Gastroesophageal sphincter (tissue), 4 donors: ENCODE results near the gene CCDC73. TPM values are rescaled to one million over a fixed set of nuclear protein-coding genes. Genes with fewer than 3 reads are reported as not detected.
"Not testable (repeated sequence)": the region's sequence is repeated elsewhere in the genome, so short reads cannot be mapped to it uniquely, and the experiment has no call there.

ENCODE experiments used
- ATAC-seq: fragments of 150-250 bp; one replicate; pipeline ENCODE4 v1.9.1; 2016; ENCODE audit warnings: mild to moderate bottlenecking, moderate library complexity
- H3K27ac ChIP-seq, 4 donors: fragments of 200-600 bp; sonication (generic) in 3 of 4; 1 replicate in 3 of 4; 2 replicates in 1 of 4; pipeline ENCODE4 v1.5.1; 2016 to 2019
- H3K27me3 ChIP-seq: fragments of 200-600 bp; sonication (generic); one replicate; pipeline ENCODE4 v1.5.1; 2019
- H3K36me3 ChIP-seq, 2 donors: fragments of 200-600 bp; sonication (generic); one replicate each; pipeline ENCODE4 v1.5.1; 2019; ENCODE audit warnings: control low read depth in 1 of 2
- H3K4me1 ChIP-seq, 3 donors: fragments of 200-600 bp; sonication (generic); 1 replicate in 2 of 3; 2 replicates in 1 of 3; pipeline ENCODE4 v1.5.1; 2016 to 2019; ENCODE audit warnings: control low read depth in 2 of 3
- H3K4me3 ChIP-seq, 2 donors: fragments of 200-600 bp; sonication (generic); one replicate each; pipeline ENCODE4 v1.5.1; 2019; ENCODE audit warnings: mild to moderate bottlenecking in 1 of 2, moderate library complexity in 1 of 2
- H3K9me3 ChIP-seq, 3 donors: fragments of 200-600 bp; sonication (generic); one replicate each; pipeline ENCODE4 v1.5.1; 2017 to 2019; ENCODE audit warnings: control low read depth in 2 of 3
- CTCF ChIP-seq, 4 experiments: fragments of 200-600 bp in 2 of 4; fragments of 450-650 bp in 2 of 4; sonication (generic) in 1 of 4; IDR thresholded peaks; one replicate each; pipeline ENCODE4 v1.5.1; 2017 to 2019; ENCODE audit warnings: antibody characterized with exemption in 4 of 4, mild to moderate bottlenecking in 2 of 4, moderate library complexity in 2 of 4
- EP300 ChIP-seq: sonication (generic); formaldehyde crosslinking; IDR thresholded peaks from one replicate; pipeline ENCODE4 v1.6.1; 2017; ENCODE audit warnings: antibody characterized with exemption, mild to moderate bottlenecking
- POLR2A ChIP-seq, 2 donors: fragments of 450-650 bp; IDR thresholded peaks; one replicate each; pipeline ENCODE4 v1.6.1; 2017; ENCODE audit warnings: antibody characterized with exemption in 2 of 2, mild to moderate bottlenecking in 2 of 2, moderate library complexity in 1 of 2
- POLR2AphosphoS5 ChIP-seq: sonication (generic); formaldehyde crosslinking; IDR thresholded peaks from one replicate; pipeline ENCODE4 v1.6.1; 2017; ENCODE audit warnings: antibody characterized with exemption
- WGBS, 2 donors: methylation state at CpG; one replicate each; pipeline ENCODE4 v1.1.5; 2018; ENCODE audit warnings: low coverage in 1 of 2; 5-methylcytosine and 5-hydroxymethylcytosine counted together
- total RNA-seq, 4 donors: library from RNA; depleted of rRNA; stranded (reverse); fragments of >200 nt; gene quantifications; one replicate each; pipeline ENCODE4 v1.1.0, GENCODE V29; 2016

The CCDC73 gene
- total RNA-seq, 4 donors from 2014 or later, result not detected

GRCh38 chr11:32781721-32782120 is 12.7 kb downstream of the CCDC73 start:
- Histone ChIP-seq H3K4me3 (no peak overlapping the region), H3K36me3 (no peaks in the 10 kb centered on the region), H3K9me3 (no peaks in the 10 kb centered on the region), H3K4me1 (no peaks in the 10 kb centered on the region), H3K27me3 (no peaks in the 10 kb centered on the region), H3K27ac (no peak overlapping the region)
- ATAC-seq, result no peak
- 73 to 85% methylated on average over 4 to 5 of the region's 5 CpGs for WGBS, 2 donors
- TF ChIP-seq POLR2AphosphoS5 (no peak), CTCF (IDR thresholded peaks at IDR 0.05) (no peak)

DNA sequence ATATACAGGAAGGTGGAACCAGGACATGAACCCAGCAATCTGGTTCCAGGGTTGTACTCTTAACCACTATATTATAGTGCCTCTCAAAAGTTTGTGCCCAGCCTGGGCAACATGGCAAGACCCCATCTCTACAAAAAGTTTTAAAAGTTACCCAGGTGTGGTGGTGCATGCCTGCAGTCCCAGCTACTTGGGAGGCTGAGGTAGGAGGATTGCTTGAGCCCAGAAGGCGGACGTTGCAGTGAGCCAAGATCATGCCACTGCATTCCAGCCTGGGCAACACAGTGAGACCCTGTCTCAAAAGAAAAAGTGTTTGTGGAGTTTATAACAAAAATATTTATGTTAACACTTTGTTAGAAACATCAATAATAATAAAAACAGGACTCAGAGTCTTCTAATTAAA is 13.6 kb downstream of the CCDC73 start:
- not testable (repeated sequence) for H3K27ac ChIP-seq, H3K9me3 ChIP-seq, H3K27me3 ChIP-seq, H3K4me1 ChIP-seq, ATAC-seq, H3K4me3 ChIP-seq, H3K36me3 ChIP-seq
- 74% methylated on average over 2 of the region's 2 CpGs; no CpG with 5 or more reads in 1 of the 2 donors for WGBS, 2 donors

DNA sequence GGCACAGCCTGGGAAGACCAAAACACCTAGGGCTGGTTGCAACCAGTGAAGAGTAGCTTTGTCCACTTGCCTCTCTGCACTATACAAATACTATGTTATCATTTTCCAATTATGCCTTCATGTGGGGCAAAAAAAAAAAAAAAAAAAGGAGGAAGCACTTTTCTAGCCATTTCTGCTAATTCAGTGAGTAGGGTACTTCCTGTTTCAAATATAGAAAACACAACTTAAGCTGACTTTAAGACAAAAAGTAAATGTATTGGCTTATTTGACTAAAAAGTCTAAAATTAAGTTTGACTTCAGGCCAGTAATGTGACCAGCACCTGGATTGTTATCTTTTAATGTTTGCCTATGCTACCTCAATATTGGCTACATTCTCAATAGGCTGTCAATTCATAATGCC is 15.3 kb downstream of the CCDC73 start:
- H3K4me3 ChIP-seq, result no peak overlapping the region
- ATAC-seq, result no peak
- no peaks in the 10 kb centered on the region for H3K27me3 ChIP-seq
- no peaks in the 10 kb centered on the region for H3K36me3 ChIP-seq
- H3K9me3 ChIP-seq, result no peaks in the 10 kb centered on the region
- no peaks in the 10 kb centered on the region for H3K4me1 ChIP-seq
- no peak overlapping the region for H3K27ac ChIP-seq
- TF ChIP-seq EP300 (no peak), CTCF (IDR thresholded peaks at IDR 0.05) (no peak), POLR2A (IDR thresholded peaks at IDR 0.05) (no peak), POLR2AphosphoS5 (no peak)

GRCh38 chr11:32775908-32776307 is 18.6 kb downstream of the CCDC73 start:
- Histone ChIP-seq H3K36me3 (no peaks in the 10 kb centered on the region), H3K27me3 (no peaks in the 10 kb centered on the region), H3K27ac (no peak overlapping the region), H3K4me1 (no peaks in the 10 kb centered on the region), H3K9me3 (no peaks in the 10 kb centered on the region), H3K4me3 (no peak overlapping the region)
- TF ChIP-seq EP300 (no peak), POLR2AphosphoS5 (no peak), POLR2A (IDR thresholded peaks at IDR 0.05) (no peak), CTCF (IDR thresholded peaks at IDR 0.05) (no peak)
- ATAC-seq, result no peak
- 51 to 71% methylated on average over 2 of the region's 2 CpGs for WGBS, 2 donors

- ATAC-seq, result no peak
- WGBS, 2 donors, result 60 to 100% methylated on average over 1 to 2 of the region's 2 CpGs
- no peak for TF ChIP-seq POLR2AphosphoS5
- no peak for TF ChIP-seq EP300
- TF ChIP-seq POLR2A (IDR thresholded peaks at IDR 0.05), result no peak
- TF ChIP-seq CTCF (IDR thresholded peaks at IDR 0.05), result no peak
- Histone ChIP-seq H3K27me3 (no peaks in the 10 kb centered on the region), H3K36me3 (no peaks in the 10 kb centered on the region), H3K27ac (no peak overlapping the region), H3K4me1 (no peaks in the 10 kb centered on the region), H3K9me3 (no peaks in the 10 kb centered on the region), H3K4me3 (no peak overlapping the region)
These were observed 20.4 kb downstream of the CCDC73 start for GRCh38 chr11:32774081-32774480.

DNA sequence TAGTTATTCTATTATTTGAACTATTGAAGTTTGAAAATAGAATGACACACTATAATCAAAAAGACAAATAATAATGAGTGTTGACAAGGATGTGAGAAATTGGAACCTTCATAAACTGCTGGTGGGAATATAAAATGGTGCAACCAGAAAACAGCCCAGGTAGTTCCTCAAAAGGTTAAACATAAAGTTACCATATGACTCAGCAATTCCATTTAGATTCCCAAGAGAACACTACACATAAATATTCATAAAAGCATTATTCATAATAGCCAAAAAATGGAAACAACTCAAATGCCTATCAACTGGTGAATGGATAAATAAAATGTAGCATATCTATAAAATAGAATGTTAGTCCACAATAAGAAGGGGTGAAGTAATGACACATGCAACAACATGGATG is 21.7 kb downstream of the CCDC73 start:
- TF ChIP-seq POLR2AphosphoS5 (no peak), EP300 (no peak), POLR2A (IDR thresholded peaks at IDR 0.05) (no peak), CTCF (IDR thresholded peaks at IDR 0.05) (no peak)
- Histone ChIP-seq H3K27ac (no peak overlapping the region), H3K4me3 (no peak overlapping the region), H3K36me3 (no peaks in the 10 kb centered on the region), H3K4me1 (no peaks in the 10 kb centered on the region), H3K9me3 (no peaks in the 10 kb centered on the region), H3K27me3 (no peaks in the 10 kb centered on the region)
- no peak for ATAC-seq

GRCh38 chr11:32761774-32762173 is 32.7 kb downstream of the CCDC73 start:
- not testable (repeated sequence) for H3K27me3 ChIP-seq, H3K36me3 ChIP-seq, H3K4me1 ChIP-seq, ATAC-seq, H3K4me3 ChIP-seq, H3K27ac ChIP-seq
- peaks cover 0 to 28% (median 0%) of the 10 kb centered on the region in 3 donors for H3K9me3 ChIP-seq
- whole genome bisulfite sequencing, 2 donors, result 75 to 100% methylated on average over 2 of the region's 2 CpGs
